SU-DHL-6 (cell line): ENCODE results near the gene SH3BP5.

Experiments used
- EZH2phosphoT487 ChIP-seq: fragments of 200-600 bp; sonication (generic), shearing (Covaris generic); conservative IDR thresholded peaks from 2 replicates; pipeline ENCODE4 v1.6.1; 2018; ENCODE audit warnings: mild to moderate bottlenecking, antibody characterized with exemption, low read length, moderate library complexity, mixed read lengths
- TF ChIP-seq, protein P1 (sequence below): fragments of 200-600 bp; sonication (generic); IDR thresholded peaks from one replicate; pipeline ENCODE4 v1.5.1; 2017; ENCODE audit warnings: antibody characterized with exemption, mild to moderate bottlenecking, low read length, moderate library complexity; ENCODE audit not compliant: insufficient read depth, poor library complexity, severe bottlenecking

DNA sequence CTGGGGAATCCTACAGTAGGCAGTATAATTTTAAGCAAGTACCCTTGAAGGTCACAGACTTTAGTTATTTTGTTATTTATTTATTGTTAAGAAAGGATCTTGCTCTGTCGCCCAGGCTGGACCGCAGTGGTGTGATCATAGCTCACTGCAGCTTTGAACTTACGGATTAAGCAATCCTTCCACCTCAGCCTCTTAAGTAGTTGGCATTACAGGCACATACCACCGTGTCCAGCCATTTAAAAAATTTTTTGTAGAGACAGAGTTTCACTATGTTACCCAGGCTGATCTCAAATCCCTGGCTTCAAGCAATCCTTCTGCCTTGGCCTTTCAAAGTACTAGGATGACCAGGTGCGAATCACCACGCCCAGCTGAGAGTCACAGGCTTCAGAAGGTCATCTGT lies 22.1 kb upstream of the SH3BP5 start:
- TF ChIP-seq, protein P1, sequence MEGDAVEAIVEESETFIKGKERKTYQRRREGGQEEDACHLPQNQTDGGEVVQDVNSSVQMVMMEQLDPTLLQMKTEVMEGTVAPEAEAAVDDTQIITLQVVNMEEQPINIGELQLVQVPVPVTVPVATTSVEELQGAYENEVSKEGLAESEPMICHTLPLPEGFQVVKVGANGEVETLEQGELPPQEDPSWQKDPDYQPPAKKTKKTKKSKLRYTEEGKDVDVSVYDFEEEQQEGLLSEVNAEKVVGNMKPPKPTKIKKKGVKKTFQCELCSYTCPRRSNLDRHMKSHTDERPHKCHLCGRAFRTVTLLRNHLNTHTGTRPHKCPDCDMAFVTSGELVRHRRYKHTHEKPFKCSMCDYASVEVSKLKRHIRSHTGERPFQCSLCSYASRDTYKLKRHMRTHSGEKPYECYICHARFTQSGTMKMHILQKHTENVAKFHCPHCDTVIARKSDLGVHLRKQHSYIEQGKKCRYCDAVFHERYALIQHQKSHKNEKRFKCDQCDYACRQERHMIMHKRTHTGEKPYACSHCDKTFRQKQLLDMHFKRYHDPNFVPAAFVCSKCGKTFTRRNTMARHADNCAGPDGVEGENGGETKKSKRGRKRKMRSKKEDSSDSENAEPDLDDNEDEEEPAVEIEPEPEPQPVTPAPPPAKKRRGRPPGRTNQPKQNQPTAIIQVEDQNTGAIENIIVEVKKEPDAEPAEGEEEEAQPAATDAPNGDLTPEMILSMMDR, result no peak
- TF ChIP-seq EZH2phosphoT487, result no peak
